Neural progenitor cell (in vitro differentiated cells): Measurements from ENCODE around the gene GATAD2B. TPM values are rescaled to one million over a fixed set of nuclear protein-coding genes. Genes with fewer than 3 reads are reported as not detected.
A peak's percentile ranks its signal among the peaks of the same experiment; 100 is the strongest.

Source experiments
- DNase-seq: peaks from one replicate; pipeline ENCODE4 v3.0.0-alpha.2; 2016; ENCODE audit warnings: low spot score
- H2AFZ ChIP-seq: fragments of 200-600 bp; sonication (generic); replicated peaks from 2 replicates; pipeline ENCODE4 v1.6.1; 2016; ENCODE audit warnings: antibody characterized with exemption
- H3F3A ChIP-seq: fragments of 200-600 bp; sonication (generic); 2 replicates; pipeline ENCODE4 v1.6.1; 2016; ENCODE audit warnings: antibody characterized with exemption, low read depth
- H3K27ac ChIP-seq: fragments of 200-600 bp; sonication (generic); 2 replicates; pipeline ENCODE4 v1.5.1; 2016; ENCODE audit warnings: mild to moderate bottlenecking
- H3K27me3 ChIP-seq: fragments of 200-600 bp; sonication (generic); 2 replicates; pipeline ENCODE4 v1.6.1; 2016; ENCODE audit warnings: mild to moderate bottlenecking, moderate library complexity
- H3K36me3 ChIP-seq: fragments of 200-600 bp; sonication (generic); 2 replicates; pipeline ENCODE4 v1.5.1; 2016
- H3K4me1 ChIP-seq: fragments of 200-600 bp; sonication (generic); 2 replicates; pipeline ENCODE4 v1.6.1; 2016; ENCODE audit warnings: mixed run types
- H3K4me2 ChIP-seq: fragments of 200-600 bp; sonication (generic); 2 replicates; pipeline ENCODE4 v1.6.1; 2016
- H3K4me3 ChIP-seq: fragments of 200-600 bp; sonication (generic); 2 replicates; pipeline ENCODE4 v1.5.1; 2016
- H3K79me2 ChIP-seq: fragments of 200-600 bp; sonication (generic); 2 replicates; pipeline ENCODE4 v1.6.1; 2016; ENCODE audit warnings: low read depth
- H3K9ac ChIP-seq: fragments of 200-600 bp; sonication (generic); 2 replicates; pipeline ENCODE4 v1.6.1; 2016
- H3K9me3 ChIP-seq: fragments of 200-600 bp; sonication (generic); 2 replicates; pipeline ENCODE4 v1.5.1; 2016; ENCODE audit warnings: low read depth
- H4K20me1 ChIP-seq: fragments of 200-600 bp; sonication (generic); 2 replicates; pipeline ENCODE4 v1.6.1; 2016; ENCODE audit warnings: low read depth
- H3K27ac Mint-ChIP-seq: 3 replicates; pipeline ENCODE4 v1.8.0; 2021; ENCODE audit warnings: mixed read lengths
- H3K27me3 Mint-ChIP-seq: 2 replicates; pipeline ENCODE4 v1.8.0; 2022; ENCODE audit warnings: low read depth, mild to moderate bottlenecking, inconsistent platforms, moderate library complexity, mixed read lengths; ENCODE audit not compliant: insufficient read depth
- H3K36me3 Mint-ChIP-seq: 3 replicates; pipeline ENCODE4 v1.8.0; 2021; ENCODE audit warnings: mixed read lengths
- H3K4me1 Mint-ChIP-seq: 3 replicates; pipeline ENCODE4 v1.8.0; 2021; ENCODE audit warnings: mixed read lengths
- H3K4me3 Mint-ChIP-seq: 3 replicates; pipeline ENCODE4 v1.8.0; 2021; ENCODE audit warnings: mild to moderate bottlenecking, moderate library complexity, mixed read lengths
- H3K9me3 Mint-ChIP-seq: 3 replicates; pipeline ENCODE4 v1.8.0; 2020; ENCODE audit warnings: mixed read lengths
- CTCF ChIP-seq: fragments of 200-600 bp; sonication (generic); IDR thresholded peaks from 2 replicates; pipeline ENCODE4 v1.5.1; 2017; ENCODE audit warnings: antibody characterized with exemption, mild to moderate bottlenecking
- EZH2 ChIP-seq: fragments of 200-600 bp; sonication (generic); IDR thresholded peaks from 2 replicates; pipeline ENCODE4 v1.6.1; 2017; ENCODE audit warnings: antibody characterized with exemption, mild to moderate bottlenecking, moderate library complexity
- EZH2phosphoT487 ChIP-seq: fragments of 200-600 bp; sonication (generic); IDR thresholded peaks from 2 replicates; pipeline ENCODE4 v1.6.1; 2017; ENCODE audit warnings: antibody characterized with exemption
- total RNA-seq: library from RNA; depleted of rRNA; stranded (reverse); fragments of >200 nt; gene quantifications from 2 replicates; pipeline ENCODE4 v1.2.3, GENCODE V29; 2015; ENCODE audit warnings: low replicate concordance

The GATAD2B gene
- 14.8 and 16.8 TPM in 2 replicates for total RNA-seq

GRCh38 chr1:153922972-153923925, at the start of gene GATAD2B:
TSS of gene GATAD2B (minus strand) at chr1:153922972. CDS start at chr1:153828347, 94,625 bp downstream.
- TF ChIP-seq CTCF: no peak
- TF ChIP-seq EZH2: no peak
- no peak for TF ChIP-seq EZH2phosphoT487
- peak within 1 kb of the TSS; percentile 98 for H3K27ac Mint-ChIP-seq
- peaks cover 7% of the 10 kb centered on the region for H3K27me3 Mint-ChIP-seq
- Histone ChIP-seq H3K36me3 (no peaks in the 10 kb centered on the region), H3K4me1 (peaks cover 21% of the 10 kb centered on the region), H3K79me2 (peaks cover 50% of the 10 kb centered on the region), H3K4me3 (peak within 1 kb of the TSS; percentile 99), H4K20me1 (peaks cover 39% of the 10 kb centered on the region), H3K9ac (peak within 1 kb of the TSS; percentile 78), H3K9me3 (no peaks in the 10 kb centered on the region), H3K4me2 (peak within 1 kb of the TSS; percentile 98), H2AFZ (peak within 1 kb of the TSS; percentile 48), H3F3A (peaks cover 32% of the 10 kb centered on the region), H3K27ac (peak within 1 kb of the TSS; percentile 97), H3K27me3 (no peaks in the 10 kb centered on the region)
- peak within 1 kb of the TSS; percentile 97 for H3K4me3 Mint-ChIP-seq
- no peaks in the 10 kb centered on the region for H3K36me3 Mint-ChIP-seq
- no peaks in the 10 kb centered on the region for H3K9me3 Mint-ChIP-seq
- H3K4me1 Mint-ChIP-seq: peaks cover 32% of the 10 kb centered on the region
- DNase-seq: peak; percentile 100

- Histone ChIP-seq H3F3A (peaks cover 43% of the 10 kb centered on the region), H3K4me1 (peaks cover 16% of the 10 kb centered on the region), H3K9ac (no peak overlapping the region), H4K20me1 (no peaks in the 10 kb centered on the region), H2AFZ (no peak overlapping the region), H3K27ac (no peak overlapping the region), H3K4me3 (no peak overlapping the region), H3K27me3 (no peaks in the 10 kb centered on the region), H3K79me2 (peaks cover 31% of the 10 kb centered on the region), H3K4me2 (no peak overlapping the region), H3K36me3 (no peaks in the 10 kb centered on the region), H3K9me3 (no peaks in the 10 kb centered on the region)
- DNase-seq: no peak
- Mint-ChIP-seq H3K4me3 (peak overlapping the region; percentile 58), H3K9me3 (no peaks in the 10 kb centered on the region), H3K27me3 (peaks cover 5% of the 10 kb centered on the region), H3K27ac (no peak overlapping the region), H3K36me3 (peaks cover 24% of the 10 kb centered on the region), H3K4me1 (peaks cover 36% of the 10 kb centered on the region)
- TF ChIP-seq CTCF (no peak), EZH2 (no peak), EZH2phosphoT487 (no peak)
Measured at GRCh38 chr1:153970346-153970745, 47.6 kb upstream of the GATAD2B start.

- H3K4me1 ChIP-seq: peaks cover 24% of the 10 kb centered on the region
- H4K20me1 ChIP-seq: no peaks in the 10 kb centered on the region
- no peaks in the 10 kb centered on the region for H3K9me3 ChIP-seq
- no peak overlapping the region for H3K9ac ChIP-seq
- H3K79me2 ChIP-seq: peaks cover 43% of the 10 kb centered on the region
- no peak overlapping the region for H3K27ac ChIP-seq
- Mint-ChIP-seq H3K36me3 (peaks cover 15% of the 10 kb centered on the region), H3K9me3 (no peaks in the 10 kb centered on the region), H3K4me3 (peak overlapping the region; percentile 96), H3K4me1 (peaks cover 44% of the 10 kb centered on the region), H3K27ac (no peak overlapping the region), H3K27me3 (no peaks in the 10 kb centered on the region)
- DNase-seq: no peak
- no peak overlapping the region for H2AFZ ChIP-seq
- H3K4me3 ChIP-seq: peak overlapping the region; percentile 64
- H3K27me3 ChIP-seq: no peaks in the 10 kb centered on the region
- no peaks in the 10 kb centered on the region for H3K36me3 ChIP-seq
- H3F3A ChIP-seq: peaks cover 46% of the 10 kb centered on the region
- H3K4me2 ChIP-seq: peak overlapping the region; percentile 98
- TF ChIP-seq CTCF (no peak), EZH2phosphoT487 (no peak), EZH2 (no peak)
Measured at GRCh38 chr1:153968972-153969371, 46.2 kb upstream of the GATAD2B start.
